Activated T-cell treated with anti-CD3 and anti-CD28 coated beads, Interleukin-2, amount 50 U/mL, for 48 hours (primary cell): ENCODE data around the gene CDK5RAP2.
A peak's percentile ranks its signal among the peaks of the same experiment; 100 is the strongest.

Source experiments
- DNase-seq, 2 experiments: peaks; one replicate each; pipeline ENCODE4 v3.0.0-alpha.2; 2020

CDK5RAP2 gene

GRCh38 chr9:120378680-120379079 lies 201.3 kb downstream of the CDK5RAP2 start:
- DNase-seq, result no peak

- no peak for DNase-seq
Observed at GRCh38 chr9:120377268-120378159, 202.5 kb downstream of the CDK5RAP2 start.

- DNase-seq, result no peak
Observed at GRCh38 chr9:120376101-120376500, 203.9 kb downstream of the CDK5RAP2 start.

- no peak for DNase-seq
Observed at GRCh38 chr9:120375316-120375715, 204.7 kb downstream of the CDK5RAP2 start.

GRCh38 chr9:120374817-120375216 lies 205.2 kb downstream of the CDK5RAP2 start:
- DNase-seq, result no peak

- no peak for DNase-seq
Observed at GRCh38 chr9:120374239-120374638, 205.7 kb downstream of the CDK5RAP2 start.

GRCh38 chr9:120372040-120372439 lies 207.9 kb downstream of the CDK5RAP2 start:
- DNase-seq, result no peak

GRCh38 chr9:120369608-120370220 lies 210.3 kb downstream of the CDK5RAP2 start:
- no peak for DNase-seq

- DNase-seq, result no peak
Observed at GRCh38 chr9:120368799-120369198, 211.2 kb downstream of the CDK5RAP2 start.

- no peak for DNase-seq
Observed at GRCh38 chr9:120366644-120367019, 213.3 kb downstream of the CDK5RAP2 start.

- DNase-seq, result no peak
Observed at GRCh38 chr9:120365386-120365785, 214.6 kb downstream of the CDK5RAP2 start.

GRCh38 chr9:120363697-120364096 lies 216.3 kb downstream of the CDK5RAP2 start:
- no peak for DNase-seq

- DNase-seq, result no peak
Observed at GRCh38 chr9:120362446-120362845, 217.5 kb downstream of the CDK5RAP2 start.

- DNase-seq, result no peak
Observed at GRCh38 chr9:120361551-120361950, 218.4 kb downstream of the CDK5RAP2 start.

- no peak for DNase-seq
Observed at GRCh38 chr9:120360510-120360909, 219.5 kb downstream of the CDK5RAP2 start.

- no peak for DNase-seq
Observed at GRCh38 chr9:120360046-120360445, 219.9 kb downstream of the CDK5RAP2 start.

- no peak for DNase-seq
Observed at GRCh38 chr9:120358877-120359276, 221.1 kb downstream of the CDK5RAP2 start.

- no peak for DNase-seq
Observed at GRCh38 chr9:120353506-120353905, 226.5 kb downstream of the CDK5RAP2 start.

GRCh38 chr9:120351106-120351505 lies 228.9 kb downstream of the CDK5RAP2 start:
- DNase-seq, result no peak

GRCh38 chr9:120350596-120350995 lies 229.4 kb downstream of the CDK5RAP2 start:
- DNase-seq, result no peak

GRCh38 chr9:120348951-120349429 lies 231.0 kb downstream of the CDK5RAP2 start:
- peak; percentile 31 to 42 for DNase-seq

GRCh38 chr9:120345379-120345778 lies 234.6 kb downstream of the CDK5RAP2 start:
- no peak for DNase-seq

GRCh38 chr9:120344230-120344629 lies 235.7 kb downstream of the CDK5RAP2 start:
- no peak for DNase-seq

GRCh38 chr9:120343416-120343815 lies 236.6 kb downstream of the CDK5RAP2 start:
- DNase-seq, result no peak
